SK-N-SH (cell line): Measurements from ENCODE around the gene UBTFL1.

ENCODE experiments used
- CHD2 ChIP-seq: fragments of 150-350 bp; IDR thresholded peaks from 2 replicates; pipeline ENCODE4 v1.6.1; 2018; ENCODE audit warnings: low read length; ENCODE audit not compliant: partially characterized antibody
- CTCF ChIP-seq: fragments of 200-600 bp; sonication (generic); IDR thresholded peaks from 2 replicates; pipeline ENCODE4 v1.6.1; 2017; ENCODE audit warnings: antibody characterized with exemption, mild to moderate bottlenecking, moderate library complexity
- EP300 ChIP-seq, 2 experiments: IDR thresholded peaks; 2 replicates each; pipeline versions ENCODE4 v1.4.0 to v1.6.1; 2012; ENCODE audit warnings: borderline replicate concordance in 1 of 2, low read depth in 1 of 2, low read length in 1 of 2
- FOXM1 ChIP-seq: IDR thresholded peaks from 2 replicates; pipeline ENCODE4 v1.4.0; 2012; ENCODE audit warnings: low read depth, mild to moderate bottlenecking
- JUND ChIP-seq: IDR thresholded peaks from 2 replicates; pipeline ENCODE4 v1.4.0; 2012
- MAX ChIP-seq: IDR thresholded peaks from 2 replicates; pipeline ENCODE4 v1.4.0; 2012; ENCODE audit warnings: low read depth
- MXI1 ChIP-seq: IDR thresholded peaks from 2 replicates; pipeline ENCODE4 v1.6.1; 2012; ENCODE audit warnings: mild to moderate bottlenecking, low read depth, low read length, improper control_type of control experiment
- POLR2AphosphoS5 ChIP-seq: IDR thresholded peaks from 2 replicates; pipeline ENCODE4 v1.6.1; 2012; ENCODE audit warnings: low read depth, low read length
- RAD21 ChIP-seq: IDR thresholded peaks from 2 replicates; pipeline ENCODE4 v1.6.1; 2012; ENCODE audit warnings: mild to moderate bottlenecking, low read length
- RCOR1 ChIP-seq: fragments of 150-350 bp; IDR thresholded peaks from 2 replicates; pipeline ENCODE4 v1.6.1; 2017; ENCODE audit warnings: antibody characterized with exemption, low read length
- TAF1 ChIP-seq: IDR thresholded peaks from 2 replicates; pipeline ENCODE4 v1.6.1; 2012; ENCODE audit warnings: low read depth, mild to moderate bottlenecking, low read length, moderate library complexity, borderline replicate concordance
- TCF12 ChIP-seq: IDR thresholded peaks from 2 replicates; pipeline ENCODE4 v1.4.0; 2012
- YY1 ChIP-seq: IDR thresholded peaks from 2 replicates; pipeline ENCODE4 v1.4.0; 2012; ENCODE audit warnings: low read depth, mild to moderate bottlenecking

GRCh38 chr11:90135016-90135415 lies 49.3 kb downstream of the UBTFL1 start:
- TF ChIP-seq CTCF (no peak), POLR2AphosphoS5 (no peak), CHD2 (no peak), TCF12 (no peak), JUND (no peak), MAX (no peak), RCOR1 (no peak; the same call in 1 of the 2 replicates), MXI1 (peak; percentile 50; the same call in 1 of the 2 replicates), EP300 (IDR thresholded peaks at IDR 0.05; ENCODE audit: borderline replicate concordance in 1 of 2, low read depth in 1 of 2, low read length in 1 of 2) (no peak), FOXM1 (no peak), TAF1 (no peak), YY1 (no peak), RAD21 (no peak)
